SK-N-SH (cell line): ENCODE results near the gene SPATA18. TPM values are rescaled to one million over a fixed set of nuclear protein-coding genes. Genes with fewer than 3 reads are reported as not detected.

Experiments
- CTCF ChIA-PET: fragments of 300-600, 350-600 bp; formaldehyde crosslinking; extraction: SDS; loops from one replicate; lab custom pipeline; 2021; lab: Yijun Ruan, JAX
- POLR2A ChIA-PET: fragments of 350-600 bp; sonication (Branson Sonifier 250); formaldehyde crosslinking; extraction: SDS; loops from one replicate; lab custom pipeline; 2020; ENCODE audit warnings: antibody characterized with exemption, inconsistent platforms; lab: Yijun Ruan, JAX
- DNase-seq: peaks from one replicate; pipeline ENCODE4 v3.0.0; 2012
- H2AFZ ChIP-seq: fragments of 200-600 bp; sonication (generic); 2 replicates; pipeline ENCODE4 v1.8.1; 2016; ENCODE audit warnings: antibody characterized with exemption, mild to moderate bottlenecking, low read depth
- H3F3A ChIP-seq: fragments of 200-600 bp; sonication (generic); replicated peaks from 2 replicates; pipeline ENCODE3; 2016; ENCODE audit warnings: antibody characterized with exemption, mild to moderate bottlenecking; ENCODE audit not compliant: insufficient read depth
- H3K27ac ChIP-seq, 2 experiments: fragments of 200-500 bp in 1 of 2; fragments of 200-600 bp in 1 of 2; sonication (Bioruptor generic) in 1 of 2; sonication (generic), shearing (Covaris generic) in 1 of 2; 2 replicates each; pipeline versions ENCODE4 v1.5.1 to v1.6.1; 2014 to 2016; ENCODE audit warnings: low read depth in 2 of 2, inconsistent platforms in 1 of 2, low read length in 1 of 2, mild to moderate bottlenecking in 1 of 2, mixed read lengths in 1 of 2
- H3K27me3 ChIP-seq: fragments of 200-600 bp; sonication (generic), shearing (Covaris generic); 2 replicates; pipeline ENCODE4 v1.6.1; 2016; ENCODE audit warnings: mixed run types; ENCODE audit not compliant: insufficient read depth
- H3K36me3 ChIP-seq, 2 experiments: fragments of 200-500 bp in 1 of 2; fragments of 200-600 bp in 1 of 2; sonication (Bioruptor generic) in 1 of 2; sonication (generic) in 1 of 2; replicated peaks in 1 of 2; 2 replicates each; pipeline versions ENCODE3 to v1.5.1; 2014 to 2016; ENCODE audit warnings: low read length in 1 of 2, mild to moderate bottlenecking in 1 of 2; ENCODE audit not compliant: insufficient read depth in 2 of 2, control insufficient read depth in 1 of 2
- H3K4me1 ChIP-seq, 2 experiments: fragments of 200-500 bp in 1 of 2; fragments of 200-600 bp in 1 of 2; sonication (Bioruptor generic) in 1 of 2; sonication (generic), shearing (Covaris generic) in 1 of 2; 2 replicates each; pipeline versions ENCODE4 v1.5.1 to v1.6.1; 2014 to 2016; ENCODE audit warnings: low read depth in 1 of 2, low read length in 1 of 2, mixed run types in 1 of 2; ENCODE audit not compliant: insufficient read depth in 2 of 2, control insufficient read depth in 1 of 2
- H3K4me2 ChIP-seq: fragments of 200-600 bp; sonication (generic), shearing (Covaris generic); 2 replicates; pipeline ENCODE4 v1.6.1; 2017; ENCODE audit warnings: mixed run types
- H3K4me3 ChIP-seq, 2 experiments: fragments of 200-500 bp in 1 of 2; fragments of 200-600 bp in 1 of 2; sonication (Bioruptor generic) in 1 of 2; sonication (generic), shearing (Covaris generic) in 1 of 2; 2 replicates each; pipeline versions ENCODE4 v1.5.1 to v1.8.1; 2014 to 2016; ENCODE audit warnings: low read depth in 2 of 2, inconsistent platforms in 1 of 2, low read length in 1 of 2, mild to moderate bottlenecking in 1 of 2, mixed read lengths in 1 of 2, moderate library complexity in 1 of 2
- H3K79me2 ChIP-seq: fragments of 200-600 bp; sonication (generic); 2 replicates; pipeline ENCODE4 v1.8.1; 2017; ENCODE audit warnings: mild to moderate bottlenecking; ENCODE audit not compliant: insufficient read depth
- H3K9ac ChIP-seq: fragments of 200-600 bp; sonication (generic); 2 replicates; pipeline ENCODE4 v1.6.1; 2017; ENCODE audit warnings: mixed run types
- H3K9me2 ChIP-seq: fragments of 200-600 bp; sonication (generic); 2 replicates; pipeline ENCODE4 v1.6.1; 2017; ENCODE audit warnings: mixed run types
- H3K9me3 ChIP-seq: fragments of 200-600 bp; sonication (generic); 2 replicates; pipeline ENCODE4 v1.6.1; 2017; ENCODE audit warnings: mixed run types, mild to moderate bottlenecking, moderate library complexity
- H4K20me1 ChIP-seq: fragments of 200-600 bp; sonication (generic); 2 replicates; pipeline ENCODE4 v1.6.1; 2017; ENCODE audit warnings: mild to moderate bottlenecking, mixed run types; ENCODE audit not compliant: insufficient read depth
- CTCF ChIP-seq: fragments of 200-600 bp; sonication (generic); IDR thresholded peaks from 2 replicates; pipeline ENCODE4 v1.6.1; 2017; ENCODE audit warnings: antibody characterized with exemption, mild to moderate bottlenecking, moderate library complexity
- FOXJ3 ChIP-seq: sonication (generic); formaldehyde crosslinking; IDR thresholded peaks from 2 replicates; pipeline ENCODE4 v1.5.1; 2020; ENCODE audit warnings: mild to moderate bottlenecking, missing genetic modification reagents
- GATA2 ChIP-seq: sonication (generic); formaldehyde crosslinking; IDR thresholded peaks from 2 replicates; pipeline ENCODE4 v1.5.0; 2020; ENCODE audit warnings: mild to moderate bottlenecking, missing genetic modification reagents
- JUND ChIP-seq: IDR thresholded peaks from 2 replicates; pipeline ENCODE4 v1.4.0; 2012
- MXI1 ChIP-seq: IDR thresholded peaks from 2 replicates; pipeline ENCODE4 v1.6.1; 2012; ENCODE audit warnings: mild to moderate bottlenecking, low read depth, low read length, improper control_type of control experiment
- NRF1 ChIP-seq: IDR thresholded peaks from 2 replicates; pipeline ENCODE4 v1.6.1; 2012; ENCODE audit warnings: low read depth, mild to moderate bottlenecking, low read length
- POLR2AphosphoS5 ChIP-seq: IDR thresholded peaks from 2 replicates; pipeline ENCODE4 v1.6.1; 2012; ENCODE audit warnings: low read depth, low read length
- RAD21 ChIP-seq: IDR thresholded peaks from 2 replicates; pipeline ENCODE4 v1.6.1; 2012; ENCODE audit warnings: mild to moderate bottlenecking, low read length
- REST ChIP-seq: IDR thresholded peaks from 2 replicates; pipeline ENCODE4 v1.6.1; 2012; ENCODE audit warnings: mild to moderate bottlenecking, low read depth, low read length, moderate library complexity
- SMC3 ChIP-seq: IDR thresholded peaks from 2 replicates; pipeline ENCODE4 v1.6.1; 2012; ENCODE audit warnings: low read depth, low read length, improper control_type of control experiment
- WGBS: methylation state at CpG from one replicate; pipeline ENCODE4 v1.1.6; 2017; ENCODE audit warnings: low lambda C conversion rate; 5-methylcytosine and 5-hydroxymethylcytosine counted together
- polyA plus RNA-seq, 3 experiments: library from polyadenylated mRNA; depleted of rRNA; stranded (reverse); fragments of >200 nt; gene quantifications; 2 replicates each; pipeline ENCODE4 v1.2.3, GENCODE V29; 2012

The SPATA18 gene
- polyA plus RNA-seq, 1 of the 3 experiments (the other 2 are of a cell fraction), result 1.2 TPM

- TF ChIP-seq REST, result no peak
- no peak for TF ChIP-seq RAD21
- no peak for TF ChIP-seq CTCF
- no peak for TF ChIP-seq FOXJ3 (CRISPR knock-in tag)
Observed at GRCh38 chr4:52054254-52054653, 3.1 kb downstream of the SPATA18 start (continued).

- Histone ChIP-seq H3K4me3 (no peak overlapping the region), H2AFZ (no peak overlapping the region), H3K4me2 (no peak overlapping the region)
- no peak for TF ChIP-seq SMC3
- TF ChIP-seq, all 33 proteins: peak for 0
- H3F3A ChIP-seq, result no peaks in the 10 kb centered on the region
- H3K9me3 ChIP-seq, result no peaks in the 10 kb centered on the region
- ChIA-PET POLR2A (interaction anchor here (1.1 kb wide), 1 partner anchor 19 kb away, joined by 4 read pairs; the partner anchor contains the start of gene SGCB), CTCF (interaction anchor here (0.7 to 1.4 kb wide), 2 partner anchors 12 to 15 kb away, joined by 3 read pairs; no protein-coding TSS in a partner anchor)
- no peaks in the 10 kb centered on the region for H4K20me1 ChIP-seq
- H3K4me1 ChIP-seq, result no peaks in the 10 kb centered on the region; a peak in 1 of 4 replicates
- H3K27me3 ChIP-seq, result no peaks in the 10 kb centered on the region
- H3K9me2 ChIP-seq, result no peaks in the 10 kb centered on the region
- no peaks in the 10 kb centered on the region for H3K79me2 ChIP-seq
- H3K9ac ChIP-seq, result no peak overlapping the region
- H3K36me3 ChIP-seq, result no peaks in the 10 kb centered on the region
- DNase-seq, result no peak
- H3K27ac ChIP-seq, result no peak overlapping the region
Observed at GRCh38 chr4:52057196-52057595, 6.1 kb downstream of the SPATA18 start.

GRCh38 chr4:52058275-52058674, 7.2 kb downstream of the SPATA18 start:
- Histone ChIP-seq H3K79me2 (no peaks in the 10 kb centered on the region), H3K9me3 (no peaks in the 10 kb centered on the region), H3F3A (no peaks in the 10 kb centered on the region), H2AFZ (no peak overlapping the region), H3K36me3 (no peaks in the 10 kb centered on the region), H3K4me2 (no peak overlapping the region), H3K9me2 (no peaks in the 10 kb centered on the region), H3K27ac (no peak overlapping the region), H3K4me1 (no peaks in the 10 kb centered on the region; a peak in 1 of 4 replicates), H3K4me3 (no peak overlapping the region), H4K20me1 (no peaks in the 10 kb centered on the region), H3K9ac (no peak overlapping the region), H3K27me3 (no peaks in the 10 kb centered on the region)
- TF ChIP-seq FOXJ3 (CRISPR knock-in tag) (no peak), NRF1 (no peak), RAD21 (no peak), MXI1 (no peak), JUND (no peak), GATA2 (CRISPR knock-in tag) (no peak), POLR2AphosphoS5 (no peak)
- CTCF ChIA-PET, result interaction anchor here (1.4 kb wide), 1 partner anchor 14 kb away, joined by 3 read pairs; no protein-coding TSS in a partner anchor
- no peak for DNase-seq
- POLR2A ChIA-PET, result no interaction called here
- WGBS, result 60% methylated on average over 1 of the region's 1 CpG
